ENCODE results near the gene TRIM68.

DNA sequence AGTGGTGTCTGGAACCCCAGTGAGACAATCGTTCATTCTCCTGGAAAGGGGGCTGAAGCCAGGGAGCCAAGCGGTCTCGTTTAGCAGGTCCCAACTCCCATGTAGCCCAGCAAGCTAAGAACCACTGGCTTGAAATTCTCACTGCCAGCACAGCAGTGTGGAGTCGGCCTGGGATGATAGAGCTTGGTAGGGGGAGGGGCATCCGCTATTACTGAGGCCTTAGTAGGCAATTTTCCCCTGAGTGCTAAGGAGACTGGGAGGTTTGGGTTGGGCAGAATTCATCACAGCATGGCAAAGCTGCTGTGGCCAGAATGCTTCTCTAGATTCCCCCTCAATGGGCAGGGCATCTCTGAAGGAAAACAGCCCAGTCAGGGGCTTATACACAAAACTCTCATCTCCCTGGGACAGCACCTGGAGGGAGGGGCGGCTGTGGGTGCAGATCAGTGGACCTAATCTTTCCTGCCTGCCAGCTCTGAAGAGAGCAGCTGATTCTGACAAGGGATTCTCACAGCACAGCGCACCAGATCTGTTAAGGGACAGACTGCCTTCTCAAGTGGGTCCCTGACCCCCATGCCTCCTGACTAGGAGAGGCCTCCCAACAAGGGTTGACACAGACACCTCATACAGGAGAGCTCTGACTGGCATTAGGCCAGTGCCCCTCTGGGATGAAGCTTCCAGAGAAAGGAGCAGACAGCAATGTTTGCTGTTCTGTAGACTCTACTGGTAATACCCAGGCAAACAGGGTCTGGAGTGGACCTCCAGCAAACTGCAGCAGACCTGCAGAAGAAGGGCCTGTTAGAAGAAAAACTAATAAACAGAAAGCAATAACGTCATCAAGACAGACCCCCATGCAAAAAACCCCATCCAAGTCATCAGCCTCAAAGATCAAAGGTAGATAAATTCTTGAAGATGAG, 48.2 kb downstream of the TRIM68 start:
- TF ChIP-seq, protein P1, sequence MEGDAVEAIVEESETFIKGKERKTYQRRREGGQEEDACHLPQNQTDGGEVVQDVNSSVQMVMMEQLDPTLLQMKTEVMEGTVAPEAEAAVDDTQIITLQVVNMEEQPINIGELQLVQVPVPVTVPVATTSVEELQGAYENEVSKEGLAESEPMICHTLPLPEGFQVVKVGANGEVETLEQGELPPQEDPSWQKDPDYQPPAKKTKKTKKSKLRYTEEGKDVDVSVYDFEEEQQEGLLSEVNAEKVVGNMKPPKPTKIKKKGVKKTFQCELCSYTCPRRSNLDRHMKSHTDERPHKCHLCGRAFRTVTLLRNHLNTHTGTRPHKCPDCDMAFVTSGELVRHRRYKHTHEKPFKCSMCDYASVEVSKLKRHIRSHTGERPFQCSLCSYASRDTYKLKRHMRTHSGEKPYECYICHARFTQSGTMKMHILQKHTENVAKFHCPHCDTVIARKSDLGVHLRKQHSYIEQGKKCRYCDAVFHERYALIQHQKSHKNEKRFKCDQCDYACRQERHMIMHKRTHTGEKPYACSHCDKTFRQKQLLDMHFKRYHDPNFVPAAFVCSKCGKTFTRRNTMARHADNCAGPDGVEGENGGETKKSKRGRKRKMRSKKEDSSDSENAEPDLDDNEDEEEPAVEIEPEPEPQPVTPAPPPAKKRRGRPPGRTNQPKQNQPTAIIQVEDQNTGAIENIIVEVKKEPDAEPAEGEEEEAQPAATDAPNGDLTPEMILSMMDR (IDR thresholded peaks at IDR 0.05), result no peak
- TF ChIP-seq POLR2AphosphoS5 (IDR thresholded peaks at IDR 0.05), result no peak
- no peak for TF ChIP-seq POLR2A (IDR thresholded peaks at IDR 0.05)
- no peak for TF ChIP-seq EP300 (IDR thresholded peaks at IDR 0.05)

Measured in sigmoid colon (tissue), 4 donors.